ENCODE data around the gene GNAT3.

- TF ChIP-seq CTCF (IDR thresholded peaks at IDR 0.05; ENCODE audit: control extremely low read depth in 1 of 3, insufficient read depth in 1 of 3, low read depth in 1 of 3, low read length in 3 of 3) (no peak), KDM5A (IDR thresholded peaks at IDR 0.05; ENCODE audit: low read length) (no peak), RXRA (IDR thresholded peaks at IDR 0.05; ENCODE audit: insufficient read depth, low read depth, low read length) (no peak), POLR2AphosphoS5 (IDR thresholded peaks at IDR 0.05; ENCODE audit: low read depth, low read length) (no peak), EGR1 (IDR thresholded peaks at IDR 0.05; ENCODE audit: borderline replicate concordance, low read depth, low read length) (no peak), YY1 (IDR thresholded peaks at IDR 0.05; ENCODE audit: low read depth, low read length) (no peak), E2F6 (IDR thresholded peaks at IDR 0.05) (no peak), RBBP5 (IDR thresholded peaks at IDR 0.05; ENCODE audit: borderline replicate concordance, low read depth, low read length) (no peak), TAF1 (IDR thresholded peaks at IDR 0.05; ENCODE audit: low read depth, low read length) (no peak), CHD1 (IDR thresholded peaks at IDR 0.05; ENCODE audit: low read depth, low read length) (no peak), RFX5 (IDR thresholded peaks at IDR 0.05; ENCODE audit: borderline replicate concordance, low read depth, low read length) (no peak), SP2 (IDR thresholded peaks at IDR 0.05; ENCODE audit: low read length) (no peak), EZH2 (IDR thresholded peaks at IDR 0.05; ENCODE audit: low read depth, low read length, severe bottlenecking) (no peak), ZNF274 (IDR thresholded peaks at IDR 0.05; ENCODE audit: borderline replicate concordance, extremely low read depth, low read length) (no peak)
These were observed 76.3 kb downstream of the GNAT3 start for GRCh38 chr7:80435521-80435920.

Measured in H1 (cell line).